MM.1S (cell line): ENCODE results near the gene RARS1.

Experiments
- DNase-seq: peaks from one replicate; pipeline ENCODE4 v3.0.0-alpha.2; 2015
- H2AFZ ChIP-seq: fragments of 300-600 bp; sonication (generic); 2 replicates; pipeline ENCODE4 v1.6.0; 2016; ENCODE audit warnings: antibody characterized with exemption, low read length
- H3F3A ChIP-seq: fragments of 300-600 bp; sonication (generic); 2 replicates; pipeline ENCODE4 v1.6.1; 2016; ENCODE audit warnings: mild to moderate bottlenecking, antibody characterized with exemption, low read length, moderate library complexity, mixed read lengths; ENCODE audit not compliant: insufficient read depth
- H3K27ac ChIP-seq: fragments of 300-600 bp; sonication (generic); 2 replicates; pipeline ENCODE4 v1.5.1; 2016; ENCODE audit warnings: mild to moderate bottlenecking, low read length
- H3K27me3 ChIP-seq: fragments of 300-600 bp; sonication (generic); replicated peaks from 2 replicates; pipeline ENCODE4 v1.6.0; 2016; ENCODE audit warnings: low read length; ENCODE audit not compliant: insufficient read depth
- H3K36me3 ChIP-seq: fragments of 300-600 bp; sonication (generic); replicated peaks from 2 replicates; pipeline ENCODE4 v1.6.1; 2016; ENCODE audit warnings: mild to moderate bottlenecking, low read length, mixed read lengths; ENCODE audit not compliant: insufficient read depth
- H3K4me1 ChIP-seq: fragments of 300-600 bp; sonication (generic); 2 replicates; pipeline ENCODE4 v1.6.1; 2016; ENCODE audit warnings: low read length, mixed read lengths
- H3K4me2 ChIP-seq: fragments of 300-600 bp; sonication (generic); 2 replicates; pipeline ENCODE4 v1.6.0; 2016; ENCODE audit warnings: low read depth, low read length
- H3K4me3 ChIP-seq: fragments of 300-600 bp; sonication (generic); 2 replicates; pipeline ENCODE4 v1.5.1; 2016; ENCODE audit warnings: low read length, mixed read lengths
- H3K79me2 ChIP-seq: fragments of 300-600 bp; sonication (generic); 2 replicates; pipeline ENCODE4 v1.6.1; 2016; ENCODE audit warnings: mixed run types, low read length, mixed read lengths
- H3K9ac ChIP-seq: fragments of 300-600 bp; sonication (generic); 2 replicates; pipeline ENCODE4 v1.6.1; 2016; ENCODE audit warnings: low read length, mixed read lengths
- H3K9me2 ChIP-seq: fragments of 300-600 bp; sonication (generic); replicated peaks from 2 replicates; pipeline ENCODE4 v1.6.1; 2016; ENCODE audit warnings: mild to moderate bottlenecking, low read length, mixed read lengths; ENCODE audit not compliant: insufficient read depth
- H3K9me3 ChIP-seq: fragments of 300-600 bp; sonication (generic); replicated peaks from 2 replicates; pipeline ENCODE4 v1.6.1; 2016; ENCODE audit warnings: mild to moderate bottlenecking, low read length, mixed read lengths; ENCODE audit not compliant: insufficient read depth
- H4K20me1 ChIP-seq: fragments of 300-600 bp; sonication (generic); 2 replicates; pipeline ENCODE4 v1.6.1; 2016; ENCODE audit warnings: mild to moderate bottlenecking, low read length, moderate library complexity, mixed read lengths; ENCODE audit not compliant: insufficient read depth
- EZH2 ChIP-seq: fragments of 300-600 bp; sonication (generic); optimal IDR thresholded peaks from 2 replicates; pipeline ENCODE3; 2017; ENCODE audit warnings: low read depth, mild to moderate bottlenecking, antibody characterized with exemption, low read length, mixed read lengths
- EZH2phosphoT487 ChIP-seq: fragments of 300-600 bp; sonication (generic); IDR thresholded peaks from 2 replicates; pipeline ENCODE4 v1.6.1; 2018; ENCODE audit warnings: antibody characterized with exemption, low read length
- TF ChIP-seq, protein P1 (sequence below): fragments of 300-600 bp; sonication (generic); IDR thresholded peaks from 2 replicates; pipeline ENCODE4 v1.5.1; 2016; ENCODE audit warnings: antibody characterized with exemption, low read length, mixed read lengths

Gene RARS1

DNA sequence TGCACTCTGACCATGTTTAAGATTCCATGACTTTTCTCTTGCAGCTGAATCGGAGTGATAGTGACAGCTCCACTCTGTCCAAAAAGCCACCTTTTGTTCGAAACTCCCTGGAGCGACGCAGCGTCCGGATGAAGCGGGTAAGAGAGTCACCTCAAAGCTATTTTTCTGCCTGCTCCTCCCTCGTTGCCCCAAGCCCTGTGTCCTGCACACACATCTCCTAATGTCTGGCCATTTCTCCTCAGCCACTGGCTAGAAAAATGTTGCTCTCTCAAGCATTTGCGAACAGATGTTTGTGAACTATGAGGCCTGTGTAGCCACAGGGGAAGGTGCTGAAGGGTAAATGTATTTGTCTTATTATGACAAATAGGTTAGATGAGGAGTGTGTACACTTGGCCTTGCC lies 25.7 kb upstream of the RARS1 start:
- no peaks in the 10 kb centered on the region for H3K27me3 ChIP-seq
- H3K27ac ChIP-seq, result no peak overlapping the region
- no peak overlapping the region for H2AFZ ChIP-seq
- H3K4me2 ChIP-seq, result no peak overlapping the region
- TF ChIP-seq, protein P1, sequence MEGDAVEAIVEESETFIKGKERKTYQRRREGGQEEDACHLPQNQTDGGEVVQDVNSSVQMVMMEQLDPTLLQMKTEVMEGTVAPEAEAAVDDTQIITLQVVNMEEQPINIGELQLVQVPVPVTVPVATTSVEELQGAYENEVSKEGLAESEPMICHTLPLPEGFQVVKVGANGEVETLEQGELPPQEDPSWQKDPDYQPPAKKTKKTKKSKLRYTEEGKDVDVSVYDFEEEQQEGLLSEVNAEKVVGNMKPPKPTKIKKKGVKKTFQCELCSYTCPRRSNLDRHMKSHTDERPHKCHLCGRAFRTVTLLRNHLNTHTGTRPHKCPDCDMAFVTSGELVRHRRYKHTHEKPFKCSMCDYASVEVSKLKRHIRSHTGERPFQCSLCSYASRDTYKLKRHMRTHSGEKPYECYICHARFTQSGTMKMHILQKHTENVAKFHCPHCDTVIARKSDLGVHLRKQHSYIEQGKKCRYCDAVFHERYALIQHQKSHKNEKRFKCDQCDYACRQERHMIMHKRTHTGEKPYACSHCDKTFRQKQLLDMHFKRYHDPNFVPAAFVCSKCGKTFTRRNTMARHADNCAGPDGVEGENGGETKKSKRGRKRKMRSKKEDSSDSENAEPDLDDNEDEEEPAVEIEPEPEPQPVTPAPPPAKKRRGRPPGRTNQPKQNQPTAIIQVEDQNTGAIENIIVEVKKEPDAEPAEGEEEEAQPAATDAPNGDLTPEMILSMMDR, result no peak
- TF ChIP-seq EZH2 (no peak), EZH2phosphoT487 (no peak)
- H3F3A ChIP-seq, result no peaks in the 10 kb centered on the region
- no peak for DNase-seq
- H4K20me1 ChIP-seq, result no peaks in the 10 kb centered on the region
- no peaks in the 10 kb centered on the region for H3K4me1 ChIP-seq
- H3K36me3 ChIP-seq, result no peaks in the 10 kb centered on the region
- no peaks in the 10 kb centered on the region for H3K9me3 ChIP-seq
- H3K4me3 ChIP-seq, result no peak overlapping the region
- H3K79me2 ChIP-seq, result no peaks in the 10 kb centered on the region
- no peaks in the 10 kb centered on the region for H3K9me2 ChIP-seq
- no peak overlapping the region for H3K9ac ChIP-seq

DNA sequence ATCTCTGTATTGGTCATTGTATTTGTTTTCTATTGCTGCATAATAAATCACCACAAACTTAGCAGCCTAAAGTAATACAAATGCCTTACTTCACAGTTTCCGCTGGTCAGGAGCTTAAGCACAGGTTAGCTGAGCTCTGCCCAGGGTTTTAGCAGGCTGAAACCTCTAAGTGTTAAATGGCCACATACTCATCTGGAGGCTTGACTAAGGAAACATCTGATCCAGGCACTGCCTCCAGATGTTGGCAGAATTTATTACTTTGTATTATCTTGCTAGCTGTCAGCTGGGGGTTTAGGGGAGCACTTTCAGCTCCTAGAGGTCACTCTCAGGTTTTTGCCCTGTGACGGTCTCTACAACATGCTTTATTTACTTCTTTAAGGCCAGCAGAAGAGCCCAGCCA lies 23.2 kb upstream of the RARS1 start:
- no peaks in the 10 kb centered on the region for H3F3A ChIP-seq
- H4K20me1 ChIP-seq, result no peaks in the 10 kb centered on the region
- H3K4me3 ChIP-seq, result no peak overlapping the region
- no peaks in the 10 kb centered on the region for H3K27me3 ChIP-seq
- H2AFZ ChIP-seq, result no peak overlapping the region
- no peaks in the 10 kb centered on the region for H3K79me2 ChIP-seq
- no peak overlapping the region for H3K9ac ChIP-seq
- no peak overlapping the region for H3K4me2 ChIP-seq
- TF ChIP-seq EZH2 (no peak), EZH2phosphoT487 (no peak)
- TF ChIP-seq, protein P1, result no peak
- H3K4me1 ChIP-seq, result no peaks in the 10 kb centered on the region
- H3K36me3 ChIP-seq, result no peaks in the 10 kb centered on the region
- H3K27ac ChIP-seq, result no peak overlapping the region
- no peak for DNase-seq
- no peaks in the 10 kb centered on the region for H3K9me2 ChIP-seq
- H3K9me3 ChIP-seq, result no peaks in the 10 kb centered on the region

DNA sequence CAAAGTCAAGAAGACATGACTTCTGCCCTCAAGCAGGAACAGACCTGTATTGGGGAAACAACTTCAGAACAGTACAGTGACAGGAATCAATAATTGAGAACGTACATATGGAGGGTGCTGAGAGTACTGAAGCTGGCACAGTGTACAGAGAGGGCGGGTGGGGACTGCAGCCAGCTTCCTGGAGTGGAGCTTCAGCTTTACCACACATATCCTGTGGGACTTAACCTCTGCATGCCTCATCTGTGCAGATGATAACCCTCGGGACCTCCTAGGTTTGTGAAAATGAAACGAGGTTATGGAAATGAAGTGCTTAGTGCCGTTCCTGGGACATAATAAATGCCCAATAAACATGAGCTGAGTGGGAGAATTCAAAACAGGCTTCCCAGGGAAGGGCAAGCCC lies 22.1 kb upstream of the RARS1 start:
- H3K4me3 ChIP-seq, result no peak overlapping the region
- H3K79me2 ChIP-seq, result no peaks in the 10 kb centered on the region
- no peaks in the 10 kb centered on the region for H3K27me3 ChIP-seq
- no peak overlapping the region for H2AFZ ChIP-seq
- H3F3A ChIP-seq, result no peaks in the 10 kb centered on the region
- no peaks in the 10 kb centered on the region for H3K36me3 ChIP-seq
- no peak overlapping the region for H3K9ac ChIP-seq
- TF ChIP-seq EZH2, result no peak
- TF ChIP-seq EZH2phosphoT487, result no peak
- TF ChIP-seq, protein P1, result no peak
- H3K4me2 ChIP-seq, result no peak overlapping the region
- H3K9me2 ChIP-seq, result no peaks in the 10 kb centered on the region
- no peak for DNase-seq
- no peak overlapping the region for H3K27ac ChIP-seq
- H3K4me1 ChIP-seq, result no peaks in the 10 kb centered on the region
- H3K9me3 ChIP-seq, result no peaks in the 10 kb centered on the region
- no peaks in the 10 kb centered on the region for H4K20me1 ChIP-seq
